OCI-LY3 (cell line): ENCODE measurements around the gene WHAMM.
A peak's percentile ranks its signal among the peaks of the same experiment; 100 is the strongest.
"Not testable (repeated sequence)": the region's sequence is repeated elsewhere in the genome, so short reads cannot be mapped to it uniquely, and the experiment has no call there.

Experiments
- H2AFZ ChIP-seq: fragments of 200-600, 300-600 bp; shearing (Covaris generic); 2 replicates; pipeline ENCODE4 v1.6.0; 2014; ENCODE audit warnings: antibody characterized with exemption, low read depth, low read length
- H3K27ac ChIP-seq: fragments of 200-600, 300-600 bp; sonication (generic); 2 replicates; pipeline ENCODE4 v1.5.1; 2014; ENCODE audit warnings: mild to moderate bottlenecking, low read length, moderate library complexity, mixed read lengths
- H3K27me3 ChIP-seq: fragments of 200-600, 300-600 bp; sonication (generic); 2 replicates; pipeline ENCODE4 v1.6.1; 2014; ENCODE audit warnings: low read depth, low read length, mixed read lengths
- H3K36me3 ChIP-seq: fragments of 200-600, 300-600 bp; sonication (generic); replicated peaks from 2 replicates; pipeline ENCODE3; 2014; ENCODE audit warnings: low read depth, low read length, mixed read lengths
- H3K4me1 ChIP-seq: fragments of 300-600, 200-600 bp; sonication (generic); 2 replicates; pipeline ENCODE4 v1.6.1; 2014; ENCODE audit warnings: low read length, mixed read lengths
- H3K4me2 ChIP-seq: fragments of 200-600, 300-600 bp; sonication (generic); 2 replicates; pipeline ENCODE4 v1.6.1; 2014; ENCODE audit warnings: low read length, mixed read lengths
- H3K4me3 ChIP-seq: fragments of 300-600, 200-600 bp; sonication (generic); 2 replicates; pipeline ENCODE4 v1.5.1; 2014; ENCODE audit warnings: antibody characterized with exemption, mild to moderate bottlenecking, low read length, moderate library complexity
- H3K79me2 ChIP-seq: fragments of 300-600, 200-600 bp; shearing (Covaris generic); 2 replicates; pipeline ENCODE4 v1.6.1; 2014; ENCODE audit warnings: mild to moderate bottlenecking, low read length, mixed read lengths
- H3K9ac ChIP-seq: fragments of 300-600, 200-600 bp; shearing (Covaris generic); 2 replicates; pipeline ENCODE4 v1.6.0; 2014; ENCODE audit warnings: mild to moderate bottlenecking, low read length, moderate library complexity
- H3K9me3 ChIP-seq: fragments of 200-600, 300-600 bp; shearing (Covaris generic); 2 replicates; pipeline ENCODE4 v1.6.1; 2014; ENCODE audit warnings: low read length, mixed read lengths; ENCODE audit not compliant: insufficient read depth
- H4K20me1 ChIP-seq: fragments of 200-600, 300-600 bp; sonication (generic); 2 replicates; pipeline ENCODE4 v1.6.1; 2016; ENCODE audit warnings: low read length, mixed read lengths; ENCODE audit not compliant: insufficient read depth
- CTCF ChIP-seq: fragments of 200-600, 300-600 bp; sonication (generic); IDR thresholded peaks from 2 replicates; pipeline ENCODE4 v1.5.1; 2014; ENCODE audit warnings: antibody characterized with exemption, low read length, low read depth
- EZH2phosphoT487 ChIP-seq: fragments of 200-600 bp; shearing (Covaris generic); IDR thresholded peaks from 2 replicates; pipeline ENCODE4 v1.6.1; 2018; ENCODE audit warnings: antibody characterized with exemption, mixed run types, low read depth

WHAMM gene

DNA sequence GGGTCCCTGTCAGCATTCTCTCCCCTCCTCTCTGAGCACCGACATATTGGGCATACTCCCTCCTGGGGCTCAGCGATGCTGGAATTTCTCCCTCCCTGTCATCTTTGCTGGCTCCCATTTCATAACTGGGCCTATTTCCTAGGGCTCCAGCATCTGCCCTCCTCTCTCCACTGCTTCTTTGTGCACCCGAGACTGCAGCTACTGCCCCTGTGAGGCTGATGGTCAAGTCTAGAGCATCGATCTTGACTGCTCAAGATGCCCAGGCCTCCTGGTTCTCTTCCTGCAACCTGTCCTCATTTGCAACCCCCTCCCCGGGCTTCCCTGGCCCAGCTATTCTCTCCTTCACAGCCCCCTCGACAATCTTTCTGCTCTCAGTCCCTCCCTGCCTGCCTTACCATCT is 53.5 kb downstream of the WHAMM start:
- H3K36me3 ChIP-seq: no peaks in the 10 kb centered on the region
- no peak overlapping the region for H3K4me3 ChIP-seq
- no peaks in the 10 kb centered on the region for H3K27me3 ChIP-seq
- no peak overlapping the region for H3K4me2 ChIP-seq
- H3K4me1 ChIP-seq: no peaks in the 10 kb centered on the region
- no peak overlapping the region for H3K9ac ChIP-seq
- no peaks in the 10 kb centered on the region for H4K20me1 ChIP-seq
- no peaks in the 10 kb centered on the region for H3K79me2 ChIP-seq
- no peak overlapping the region for H3K27ac ChIP-seq
- no peak overlapping the region for H2AFZ ChIP-seq
- TF ChIP-seq CTCF: no peak
- H3K9me3 ChIP-seq: no peaks in the 10 kb centered on the region

DNA sequence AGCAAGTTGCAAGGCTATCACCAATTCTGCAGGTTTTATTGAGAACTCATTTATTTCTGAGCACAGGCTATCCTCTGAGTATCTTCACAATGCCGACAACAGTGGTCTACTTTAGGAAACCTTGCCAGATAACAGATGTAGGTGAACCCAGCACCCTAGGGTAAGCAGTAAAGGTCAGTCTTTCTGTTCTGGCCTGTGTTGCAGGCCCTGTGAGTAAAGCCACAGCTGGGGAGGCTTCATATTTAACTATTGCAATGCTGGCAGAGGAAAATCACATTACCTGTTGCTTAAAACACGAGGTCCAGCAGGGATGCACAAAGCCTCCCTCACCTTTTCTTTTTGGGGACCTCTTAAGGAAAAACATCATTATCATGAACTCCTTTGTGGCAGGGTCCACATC is 55.5 kb downstream of the WHAMM start:
- Histone ChIP-seq H4K20me1 (no peaks in the 10 kb centered on the region), H2AFZ (no peak overlapping the region), H3K9me3 (no peaks in the 10 kb centered on the region), H3K9ac (no peak overlapping the region), H3K4me1 (peaks cover 3% of the 10 kb centered on the region), H3K27ac (no peak overlapping the region), H3K36me3 (no peaks in the 10 kb centered on the region), H3K79me2 (no peaks in the 10 kb centered on the region), H3K27me3 (no peaks in the 10 kb centered on the region), H3K4me2 (no peak overlapping the region), H3K4me3 (no peak overlapping the region)
- TF ChIP-seq CTCF (no peak), EZH2phosphoT487 (no peak)

DNA sequence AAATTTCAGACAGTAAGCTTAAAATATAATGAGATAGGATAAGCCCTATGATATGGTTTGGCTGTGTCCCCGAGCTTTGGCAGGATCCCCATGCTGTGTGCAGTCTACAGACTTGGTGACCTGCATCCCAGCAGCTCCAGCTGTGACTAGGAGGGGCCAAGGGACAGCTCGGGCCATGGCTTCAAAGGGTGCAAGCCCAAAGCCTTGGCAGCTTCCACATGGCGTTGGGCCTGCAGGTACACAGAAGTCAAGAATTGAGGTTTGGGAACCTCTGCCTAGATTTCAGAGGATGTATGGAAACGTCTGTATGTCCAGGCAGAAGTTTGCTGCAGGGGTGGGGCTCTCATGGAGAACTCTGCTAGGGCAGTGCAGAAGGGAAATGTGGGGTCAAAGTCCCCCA is 56.2 kb downstream of the WHAMM start:
- not testable (repeated sequence) for H3K9ac ChIP-seq, H2AFZ ChIP-seq, H3K27ac ChIP-seq, H3K36me3 ChIP-seq, H3K4me3 ChIP-seq, H3K4me1 ChIP-seq, H3K9me3 ChIP-seq, H3K79me2 ChIP-seq, H3K27me3 ChIP-seq, H3K4me2 ChIP-seq, H4K20me1 ChIP-seq

DNA sequence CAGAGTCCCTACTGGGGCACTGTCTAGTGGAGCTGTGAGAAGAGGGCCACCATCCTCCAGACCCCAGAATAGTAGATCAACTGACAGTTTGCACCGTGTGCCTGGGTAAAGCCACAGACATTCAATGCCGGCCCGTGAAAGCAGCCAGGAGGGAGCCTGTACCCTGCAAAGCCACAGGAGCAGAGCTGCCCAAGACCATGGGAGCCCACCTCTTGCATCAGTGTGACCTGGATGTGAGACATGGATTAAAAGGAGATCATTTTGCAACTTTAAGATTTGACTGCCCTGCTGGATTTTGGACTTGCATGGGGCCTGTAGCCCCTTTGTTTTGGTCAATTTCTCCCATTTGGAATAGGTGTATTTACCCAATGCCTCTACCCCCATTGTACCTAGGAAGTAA is 56.6 kb downstream of the WHAMM start:
- H3K27me3 ChIP-seq, H3K9ac ChIP-seq, H3K36me3 ChIP-seq, H3K4me2 ChIP-seq, H3K27ac ChIP-seq, H2AFZ ChIP-seq, H3K79me2 ChIP-seq, H3K9me3 ChIP-seq, H3K4me3 ChIP-seq, H4K20me1 ChIP-seq: not testable (repeated sequence)
- H3K4me1 ChIP-seq: peaks cover 13% of the 10 kb centered on the region

DNA sequence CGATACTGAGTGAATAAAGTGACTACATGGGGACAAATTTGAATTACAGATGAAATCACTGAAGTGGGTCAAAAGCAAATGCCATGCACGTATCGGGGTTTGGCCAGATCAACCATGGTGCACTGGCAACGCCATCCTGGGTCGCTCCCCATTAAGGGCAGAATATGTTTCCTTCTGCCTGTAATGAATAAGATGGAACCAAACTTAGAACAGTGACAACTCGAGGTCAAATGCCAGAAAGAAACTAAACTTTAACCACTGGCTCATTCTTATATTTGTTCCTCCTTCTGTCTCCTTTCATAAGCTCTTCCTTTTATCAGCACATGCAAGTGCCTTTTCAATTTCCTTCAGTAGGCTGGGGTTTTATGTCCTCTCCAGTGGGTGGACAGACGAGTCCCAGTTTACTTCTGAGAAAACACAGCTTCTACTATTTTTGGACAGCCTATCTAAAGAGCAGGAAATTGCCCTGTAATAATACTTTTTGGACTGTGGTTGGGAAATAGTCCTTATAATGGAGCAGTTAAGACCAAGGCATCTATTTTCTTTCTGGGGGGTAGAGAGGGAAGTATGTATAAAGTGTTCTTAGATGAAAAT is 61.4 kb downstream of the WHAMM start:
- H2AFZ ChIP-seq: peak overlapping the region; percentile 2; the same call in 1 of the 2 replicates
- H3K9ac ChIP-seq: peak overlapping the region; percentile 23; the same call in 1 of the 2 replicates
- no peak for TF ChIP-seq EZH2phosphoT487
- TF ChIP-seq CTCF: no peak
- peak overlapping the region; percentile 45 for H3K4me3 ChIP-seq
- no peaks in the 10 kb centered on the region for H3K9me3 ChIP-seq
- peak overlapping the region; percentile 54 for H3K4me2 ChIP-seq
- no peaks in the 10 kb centered on the region for H4K20me1 ChIP-seq
- no peaks in the 10 kb centered on the region for H3K36me3 ChIP-seq
- H3K79me2 ChIP-seq: no peaks in the 10 kb centered on the region
- peaks cover 31% of the 10 kb centered on the region for H3K4me1 ChIP-seq
- H3K27me3 ChIP-seq: no peaks in the 10 kb centered on the region
- H3K27ac ChIP-seq: peak overlapping the region; percentile 60
